ENCODE measurements around the gene CHPF.

DNA sequence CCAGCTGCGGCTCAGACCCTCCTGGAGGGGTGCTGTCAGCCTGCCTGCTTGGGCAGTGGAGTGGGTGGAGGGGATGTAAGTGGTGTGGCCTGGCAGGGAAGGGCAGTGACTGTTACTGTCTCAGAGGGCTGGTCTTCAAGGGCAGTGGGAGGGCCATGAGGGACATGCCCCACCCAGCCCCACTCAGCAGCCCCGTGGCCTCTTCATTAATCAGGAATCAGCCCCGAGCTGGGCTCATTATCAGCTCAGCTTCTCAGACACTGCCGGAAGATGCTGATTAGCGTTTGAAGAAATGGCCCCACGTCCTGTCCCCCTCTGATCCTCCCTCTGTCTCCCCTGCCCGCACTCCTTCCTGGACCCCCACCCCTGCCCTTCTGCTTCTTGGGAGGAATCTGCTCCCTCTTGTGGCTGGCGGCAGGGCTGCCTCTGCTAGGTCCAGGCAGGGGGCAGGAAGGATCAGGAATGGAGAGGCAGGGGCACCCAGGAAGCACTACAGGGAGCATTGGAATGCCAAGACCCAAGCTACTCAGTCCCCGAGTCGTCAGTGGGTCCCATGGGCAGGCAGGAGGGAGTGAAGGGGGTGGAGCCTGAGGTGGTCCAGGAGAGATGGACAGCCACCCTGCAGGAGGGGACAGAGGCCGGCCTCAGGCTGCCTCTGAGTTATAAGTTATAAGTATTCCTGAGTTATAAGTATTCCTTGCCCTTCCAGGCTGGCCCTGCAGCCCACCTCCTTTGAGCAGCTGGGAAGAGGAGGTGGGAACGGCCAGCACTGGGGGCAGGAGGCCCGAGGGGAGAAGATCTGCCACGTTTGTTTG, 22.3 kb downstream of the CHPF start:
- no peak for TF ChIP-seq POLR2A (IDR thresholded peaks at IDR 0.05; ENCODE audit: low read length)
- no peak for TF ChIP-seq GATA1 (IDR thresholded peaks at IDR 0.05; ENCODE audit: low read depth, low read length)

Data from erythroblast (primary cell).